ENCODE measurements around the gene FPR3.

DNA sequence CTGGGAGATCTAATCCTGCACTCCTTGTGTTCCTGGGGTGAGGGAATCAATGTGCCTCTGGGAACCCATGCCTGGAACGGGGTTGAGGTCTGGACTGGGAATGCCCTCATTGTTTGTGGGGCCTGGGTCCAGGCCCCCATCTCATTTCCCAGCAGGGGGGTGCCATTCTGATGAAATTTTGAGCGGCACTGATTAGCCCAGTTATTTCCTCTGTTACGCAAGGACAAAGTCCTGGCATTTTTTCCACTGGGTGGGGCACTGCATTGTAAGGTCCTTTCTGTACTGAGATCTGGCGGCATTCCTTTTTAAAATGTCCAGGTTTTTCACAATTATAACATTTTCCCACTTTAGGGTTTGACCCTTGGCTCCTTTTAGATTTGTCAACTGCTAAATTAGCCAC, 14.8 kb downstream of the FPR3 start:
- no peak for TF ChIP-seq CTCF (IDR thresholded peaks at IDR 0.05; ENCODE audit: extremely low read depth in 1 of 2, insufficient read depth in 1 of 2, low read depth in 1 of 2, low read length in 2 of 2)
- TF ChIP-seq POLR2A (IDR thresholded peaks at IDR 0.05; ENCODE audit: low read depth, low read length): no peak
- TF ChIP-seq MYC (IDR thresholded peaks at IDR 0.05; ENCODE audit: low read depth, low read length): no peak
- no peak for TF ChIP-seq MAX (IDR thresholded peaks at IDR 0.05; ENCODE audit: insufficient read depth, insufficient read length)
- TF ChIP-seq POLR2AphosphoS5 (IDR thresholded peaks at IDR 0.05; ENCODE audit: insufficient read depth, low read depth, low read length): no peak
- TF ChIP-seq FOS (IDR thresholded peaks at IDR 0.05; ENCODE audit: borderline replicate concordance, insufficient read depth, low read length): no peak
- no peak for TF ChIP-seq EZH2 (IDR thresholded peaks at IDR 0.05; ENCODE audit: borderline replicate concordance, low read depth, low read length, severe bottlenecking)

Data from endothelial cell of umbilical vein (primary cell).